Gastroesophageal sphincter (tissue), 3 donors: ENCODE data around the gene FRMD1.

Source experiments
- CTCF ChIP-seq, 4 experiments: fragments of 200-600 bp in 2 of 4; fragments of 450-650 bp in 2 of 4; sonication (generic) in 1 of 4; IDR thresholded peaks; one replicate each; pipeline ENCODE4 v1.5.1; 2017 to 2019; ENCODE audit warnings: antibody characterized with exemption in 4 of 4, mild to moderate bottlenecking in 2 of 4, moderate library complexity in 2 of 4
- POLR2A ChIP-seq, 2 donors: fragments of 450-650 bp; IDR thresholded peaks; one replicate each; pipeline ENCODE4 v1.6.1; 2017; ENCODE audit warnings: antibody characterized with exemption in 2 of 2, mild to moderate bottlenecking in 2 of 2, moderate library complexity in 1 of 2
- POLR2AphosphoS5 ChIP-seq: sonication (generic); formaldehyde crosslinking; IDR thresholded peaks from one replicate; pipeline ENCODE4 v1.6.1; 2017; ENCODE audit warnings: antibody characterized with exemption

- TF ChIP-seq CTCF (IDR thresholded peaks at IDR 0.05) = no peak
- TF ChIP-seq POLR2AphosphoS5 = no peak
- no peak for TF ChIP-seq POLR2A (IDR thresholded peaks at IDR 0.05)
Observed at GRCh38 chr6:168120390-168121302, 41.6 kb upstream of the FRMD1 start.
